GM10847 (cell line): ENCODE data around the gene NUCB2.

Experiments used
- POLR2A ChIP-seq: IDR thresholded peaks from 2 replicates; pipeline ENCODE4 v1.6.1; 2011; ENCODE audit not compliant: insufficient read length; ENCODE audit errors: extremely low read depth

The NUCB2 gene

DNA sequence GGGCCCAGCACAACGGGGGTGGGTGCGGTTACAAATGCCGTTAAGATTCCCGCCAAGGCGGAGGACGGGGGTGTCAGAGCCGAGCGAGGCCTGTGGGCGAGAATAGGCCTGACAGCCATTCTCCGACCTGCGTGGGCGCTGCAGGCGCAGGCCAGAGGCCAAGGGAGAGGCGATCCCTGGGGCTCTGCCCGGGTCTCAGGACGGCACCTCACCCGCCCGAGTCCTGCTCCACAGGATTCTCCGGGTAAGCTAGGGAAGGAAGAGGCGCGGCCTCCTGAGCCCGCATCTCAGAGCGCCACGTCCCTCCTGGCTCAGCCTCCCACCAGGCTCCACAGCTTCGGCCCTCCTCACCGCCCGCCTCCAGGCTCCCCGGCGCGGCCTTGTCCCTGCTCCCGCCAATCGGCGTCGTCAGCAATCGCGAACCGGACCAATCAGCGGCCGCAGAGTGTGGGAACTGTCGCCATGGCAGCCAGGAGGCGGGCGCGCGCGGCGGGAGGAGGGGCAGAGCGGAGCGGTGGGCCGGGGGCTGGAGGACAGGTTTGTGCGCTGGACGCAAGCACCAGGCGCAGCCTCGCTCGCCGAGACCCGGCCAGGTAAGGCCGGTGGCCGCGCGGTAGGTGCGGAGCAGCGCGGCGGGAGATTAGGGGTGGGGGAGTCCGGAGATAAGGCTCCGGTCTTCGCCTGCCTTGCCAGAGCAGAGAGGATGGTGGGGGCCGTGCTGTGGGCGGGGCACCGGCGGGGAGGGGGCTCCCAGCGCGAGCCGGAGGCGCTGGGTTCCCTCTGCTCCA, at the start of gene NUCB2:
Gene NUCB2 (plus strand): TSS at position 504 of the 788 bp plus-strand sequence. CDS start 18,585 bp downstream, outside the sequence.
- TF ChIP-seq POLR2A: peak; percentile 32

DNA sequence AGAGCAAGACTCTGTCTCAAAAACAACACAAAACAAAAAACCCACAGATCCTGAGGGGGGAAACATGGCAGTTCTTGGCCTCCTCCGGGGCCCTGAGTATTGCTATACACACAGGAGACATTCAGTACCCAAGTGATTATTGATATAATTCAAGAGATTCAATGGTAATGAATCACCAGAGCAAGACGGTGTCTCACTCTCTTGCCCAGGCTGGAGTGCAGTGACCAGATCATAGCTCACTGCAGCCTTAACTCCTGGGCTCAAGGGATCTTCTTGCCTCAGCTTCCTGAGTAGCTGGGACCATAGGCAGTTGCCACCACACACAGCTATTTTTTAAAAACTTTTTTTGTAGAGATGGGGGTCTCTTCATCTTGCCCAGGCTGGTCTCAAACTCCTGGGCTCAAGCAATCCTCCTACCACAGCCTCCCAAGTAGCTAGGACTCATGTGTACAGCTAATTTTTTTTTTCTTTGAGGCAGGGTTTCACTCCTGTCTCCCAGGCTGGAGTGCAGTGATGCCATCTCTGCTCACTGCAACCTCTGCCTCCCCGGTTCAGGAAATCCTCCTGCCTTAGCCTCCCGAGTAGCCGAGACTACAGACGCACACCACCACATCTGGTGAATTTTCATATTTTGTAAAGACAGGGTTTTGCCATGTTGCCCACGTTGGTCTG, 46.9 kb upstream of the NUCB2 start:
- no peak for TF ChIP-seq POLR2A

DNA sequence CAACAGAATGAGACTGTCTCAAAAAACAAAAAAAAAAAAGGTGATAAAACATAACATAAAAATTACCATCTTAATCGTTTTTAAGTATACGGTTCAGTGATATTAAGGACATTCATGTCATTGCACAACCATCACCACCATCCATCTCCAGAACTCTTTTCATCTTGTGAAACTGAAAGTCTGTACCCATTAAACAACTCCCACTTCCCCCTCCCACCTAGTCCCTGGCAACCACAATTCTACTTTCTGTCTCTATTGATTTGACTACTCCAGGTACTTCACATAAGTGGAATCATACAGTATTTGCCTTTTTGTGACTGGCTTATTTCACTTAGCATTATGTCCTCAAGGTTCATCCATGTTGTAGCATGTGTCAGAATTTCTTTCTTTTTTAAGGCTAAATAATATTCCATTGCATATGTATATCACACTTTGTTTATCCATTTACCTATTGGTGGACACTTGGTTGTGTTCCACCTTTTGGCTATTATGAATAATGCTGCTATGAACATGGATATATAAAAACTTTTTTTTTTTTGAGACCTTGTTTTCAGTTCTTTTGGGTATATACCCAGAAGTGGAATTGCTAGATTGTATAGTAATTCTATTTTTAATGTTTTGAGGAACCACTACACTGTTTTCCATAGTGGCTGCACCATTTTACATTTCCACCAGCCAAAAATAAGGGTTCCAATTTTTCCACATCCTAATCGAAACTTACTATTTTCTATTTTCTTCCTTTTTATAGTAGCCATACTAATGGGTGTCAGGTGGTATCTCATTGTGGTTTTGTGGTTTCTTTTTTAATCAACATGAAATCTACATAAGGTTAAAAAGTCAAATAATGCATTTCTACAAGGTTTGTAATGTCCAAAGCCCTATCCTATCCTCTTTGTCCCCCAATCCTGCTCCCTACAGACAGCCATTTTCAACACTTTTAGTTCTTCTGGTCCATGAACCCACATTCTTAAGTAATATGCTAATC, 45.4 kb upstream of the NUCB2 start:
- no peak for TF ChIP-seq POLR2A

DNA sequence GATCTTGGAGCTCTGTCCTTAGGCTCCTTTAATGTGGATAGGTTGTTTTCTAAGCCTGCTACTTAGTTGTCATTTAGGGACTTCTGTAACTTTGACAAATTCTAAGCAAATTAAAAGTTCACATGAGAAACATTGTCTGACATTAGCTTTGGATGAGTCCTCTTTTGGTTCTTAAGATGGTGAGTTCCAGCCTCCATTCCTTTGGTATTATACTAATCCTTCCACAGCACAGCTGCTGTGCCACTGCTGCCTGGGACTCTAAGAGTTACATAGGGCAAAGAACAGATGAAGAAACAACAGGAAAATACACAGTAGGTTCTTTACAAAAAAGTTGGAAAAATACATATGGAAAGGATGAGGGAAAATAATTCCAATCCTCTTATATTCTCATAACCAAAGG, 43.4 kb upstream of the NUCB2 start:
- TF ChIP-seq POLR2A: no peak

DNA sequence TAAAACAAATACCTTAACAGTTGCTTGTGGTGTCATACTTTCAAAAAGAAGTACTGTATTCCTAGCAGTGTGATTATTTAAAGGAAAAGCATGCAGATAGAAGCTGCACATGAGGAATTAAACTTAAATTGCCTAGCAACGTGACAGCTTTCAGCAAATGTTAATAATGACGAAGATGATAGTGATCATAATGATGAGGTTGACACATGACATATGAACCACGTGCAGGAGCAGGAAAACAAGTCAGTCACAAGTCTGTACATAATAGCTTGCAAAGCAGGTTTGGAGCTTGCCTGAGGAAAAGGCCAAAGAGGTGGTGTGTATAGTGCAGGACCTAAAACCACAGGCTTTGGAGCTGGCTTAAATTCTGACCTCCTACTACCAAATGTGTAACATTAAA, 38.2 kb upstream of the NUCB2 start:
- TF ChIP-seq POLR2A: no peak

DNA sequence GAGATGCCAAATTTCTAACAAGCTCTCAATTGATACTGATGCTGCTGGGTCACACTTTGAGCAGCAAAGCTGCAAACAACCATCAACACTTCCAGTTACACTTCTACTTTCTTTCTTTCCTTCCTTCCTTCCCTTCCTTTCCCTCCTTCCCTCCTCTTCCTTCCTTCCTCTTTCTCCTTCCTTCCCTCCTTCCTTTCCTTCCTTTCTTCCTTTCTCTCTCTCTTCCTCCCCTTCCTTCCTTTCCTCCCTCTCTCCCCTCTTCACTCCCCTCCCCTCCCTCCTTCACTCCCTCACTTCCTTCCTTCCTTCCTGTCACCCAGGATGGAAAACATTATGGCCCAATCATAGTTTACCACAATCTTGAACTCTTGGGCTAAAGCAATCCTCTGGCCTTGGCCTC, 35.8 kb upstream of the NUCB2 start:
- TF ChIP-seq POLR2A: no peak

DNA sequence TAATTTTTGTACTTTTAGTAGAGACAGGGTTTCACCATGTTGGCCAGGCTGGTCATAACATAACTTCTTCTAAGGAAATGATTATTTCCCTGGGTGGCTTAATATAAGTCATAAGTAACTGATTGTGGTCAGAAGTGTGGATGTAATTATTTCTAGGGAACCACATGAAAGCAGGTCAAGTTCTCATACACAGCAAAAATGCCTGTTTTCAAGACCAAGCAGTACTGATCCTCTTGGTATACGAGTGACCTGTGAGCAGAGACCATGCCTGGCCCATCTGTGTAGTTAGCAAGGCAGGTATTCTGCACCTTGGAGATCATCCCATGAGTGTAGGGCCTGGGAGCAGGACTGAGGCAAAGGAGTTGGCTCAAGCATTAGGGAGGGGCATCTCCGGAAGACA, 32.5 kb upstream of the NUCB2 start:
- no peak for TF ChIP-seq POLR2A

DNA sequence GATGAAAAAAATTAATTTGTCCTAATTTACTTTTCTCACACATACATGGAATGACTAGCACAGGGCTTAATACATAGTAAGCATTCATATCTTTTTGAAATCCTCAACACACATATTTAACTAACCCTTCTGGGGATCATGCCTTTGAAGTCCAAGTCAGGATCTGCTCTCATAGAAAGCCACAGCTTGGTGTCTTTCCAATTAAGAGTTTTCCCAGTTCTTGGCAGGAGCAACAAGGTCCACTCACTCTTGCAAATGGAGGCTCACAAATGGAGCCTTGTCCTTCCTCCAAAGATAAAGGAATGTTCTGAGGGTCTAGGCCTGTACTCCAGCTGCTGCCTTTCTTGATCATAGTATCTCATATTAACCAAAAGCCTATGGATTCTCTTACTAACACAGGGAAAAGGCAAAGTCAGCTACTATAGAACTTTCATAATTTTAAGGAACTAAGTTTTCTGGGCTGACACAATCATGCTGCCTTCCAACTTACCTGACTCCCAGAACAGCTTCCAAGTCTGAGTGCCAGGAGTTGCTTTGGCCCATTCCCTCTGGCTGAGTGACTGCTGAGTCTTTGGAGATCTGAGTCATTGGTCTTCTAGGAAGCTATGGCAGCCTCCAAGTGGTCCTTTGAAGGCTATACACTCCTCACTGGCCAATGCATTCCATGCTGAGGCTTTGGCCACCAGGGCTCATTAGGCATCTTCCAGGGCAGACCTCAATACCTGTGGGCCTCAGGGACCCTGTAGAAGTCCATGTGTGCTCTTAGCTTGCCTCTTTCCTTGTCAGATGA, 25.8 kb upstream of the NUCB2 start:
- TF ChIP-seq POLR2A: no peak

GRCh38 chr11:17252704-17253103, 23.8 kb upstream of the NUCB2 start:
- no peak for TF ChIP-seq POLR2A

GRCh38 chr11:17256512-17256911, 20.0 kb upstream of the NUCB2 start:
- TF ChIP-seq POLR2A: no peak

DNA sequence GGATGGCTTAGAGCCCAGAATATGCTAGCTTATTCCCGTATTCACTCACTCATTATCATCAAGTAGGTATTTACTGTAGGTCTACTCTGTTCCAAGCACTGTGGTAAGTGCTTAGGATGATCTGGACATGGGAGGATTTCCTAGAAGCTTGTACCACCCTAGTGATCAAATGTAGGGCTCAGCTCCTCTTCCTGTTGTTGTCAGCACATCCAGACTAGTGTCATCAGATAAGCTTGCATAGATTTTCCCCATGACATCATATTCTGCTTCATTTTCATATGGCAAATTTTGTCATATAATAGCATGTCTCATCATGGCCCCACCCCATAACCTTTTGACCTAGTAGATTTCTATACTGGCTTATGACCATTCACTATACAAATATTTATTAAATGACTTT, 19.3 kb upstream of the NUCB2 start:
- TF ChIP-seq POLR2A: no peak

DNA sequence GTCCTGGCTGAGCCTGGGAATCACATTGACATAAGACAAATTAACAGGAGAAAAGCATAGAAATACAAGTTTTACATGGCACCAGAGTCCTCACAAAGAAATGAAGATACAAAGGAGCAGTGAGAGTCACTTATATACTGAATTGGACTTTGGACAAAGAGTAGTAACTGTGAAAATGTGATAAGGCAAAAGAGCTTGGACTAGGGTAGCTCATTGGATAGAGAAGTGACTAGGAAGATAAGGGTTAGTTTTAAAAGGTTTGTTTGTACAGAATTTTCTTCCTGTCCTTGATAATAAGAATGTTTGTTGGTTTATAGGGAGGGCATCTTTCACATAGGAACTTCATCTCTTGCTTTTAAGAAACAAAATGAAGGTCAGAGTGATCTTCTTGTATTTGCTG, 17.9 kb upstream of the NUCB2 start:
- no peak for TF ChIP-seq POLR2A

DNA sequence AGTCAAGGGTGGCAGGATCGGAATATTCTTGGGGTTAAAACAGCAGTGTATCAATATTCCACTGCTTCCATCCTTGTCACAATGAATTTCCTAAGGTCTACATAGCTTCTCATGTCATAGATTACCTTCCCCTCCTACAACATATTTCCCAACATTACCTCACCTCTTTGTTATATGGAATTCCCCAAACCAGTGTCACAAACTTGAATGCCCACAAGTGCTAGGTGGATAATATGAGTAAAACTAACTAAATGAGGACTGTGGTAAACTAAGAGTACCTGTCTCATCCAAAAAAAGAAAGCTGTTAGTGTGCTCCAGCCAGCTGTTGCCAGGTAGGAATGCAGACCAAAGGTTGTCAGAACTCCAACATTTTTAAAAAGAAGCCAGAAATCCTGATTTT, 17.0 kb upstream of the NUCB2 start:
- TF ChIP-seq POLR2A: no peak

DNA sequence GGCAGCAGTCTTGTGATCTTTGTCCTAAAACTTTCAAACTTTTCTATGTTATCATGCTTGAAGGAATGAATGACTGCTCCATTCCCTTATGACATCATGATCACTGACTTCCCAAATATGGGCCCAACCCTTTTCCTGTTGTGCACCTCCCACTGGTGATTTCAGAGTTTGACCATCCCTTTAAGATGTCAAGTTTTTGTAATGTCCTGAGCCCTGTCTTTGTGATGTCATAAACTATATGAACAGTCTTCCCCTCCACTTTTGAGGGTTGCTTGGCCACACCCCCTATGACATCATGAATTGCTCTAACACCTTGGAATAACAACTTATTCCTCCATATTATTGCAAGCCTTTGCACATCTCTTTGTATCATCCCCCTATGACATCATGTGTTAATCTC, 16.5 kb upstream of the NUCB2 start:
- no peak for TF ChIP-seq POLR2A

GRCh38 chr11:17263769-17264168, 12.8 kb upstream of the NUCB2 start:
- TF ChIP-seq POLR2A: no peak

- TF ChIP-seq POLR2A: no peak
These were observed 9.8 kb upstream of the NUCB2 start for GRCh38 chr11:17266781-17267180.
